ENCODE data around the gene ASB8.

Gene ASB8

DNA sequence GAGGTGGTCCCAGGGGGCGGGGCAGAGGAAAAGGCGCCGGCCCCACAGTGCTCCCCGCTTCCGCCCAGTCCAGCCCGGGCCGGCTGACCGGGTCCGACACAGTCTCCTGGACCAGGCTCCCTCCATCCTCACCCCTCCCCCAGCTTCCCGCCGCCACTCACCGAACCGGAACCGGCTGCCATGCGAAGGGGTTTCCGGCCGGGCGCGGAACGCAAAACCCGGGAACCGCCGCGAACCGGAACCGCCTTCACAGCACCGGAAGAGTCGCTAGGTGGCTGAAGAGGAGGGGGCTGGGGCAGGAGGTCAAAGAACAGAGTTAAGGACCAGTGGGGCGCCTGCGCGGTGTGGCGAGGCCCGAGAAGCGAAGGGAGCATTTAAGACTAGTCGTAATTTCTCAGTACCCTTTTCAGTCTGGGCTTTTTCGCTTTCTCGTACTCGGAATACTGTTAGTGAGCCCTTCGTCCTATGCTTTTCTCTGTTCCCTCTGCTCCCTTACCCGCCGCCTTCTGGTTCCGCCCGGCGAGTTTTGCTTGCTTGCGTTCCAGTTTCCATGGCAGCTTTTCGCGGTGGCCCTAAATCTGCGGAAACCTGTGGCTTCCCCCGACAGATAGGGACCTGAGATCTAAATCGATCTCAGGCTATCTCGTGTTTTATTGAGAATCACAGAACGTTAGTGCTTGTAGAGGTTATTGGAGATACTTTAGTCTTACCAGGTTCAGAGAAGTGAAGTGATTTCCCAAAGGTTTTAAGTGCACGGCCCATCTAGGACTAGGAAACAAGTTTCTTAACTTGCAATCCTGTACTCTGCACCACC is 51.2 kb downstream of the ASB8 start, which contains the start of gene SENP1:
TSS of gene SENP1 (minus strand) at position 213 of the 814 bp plus-strand sequence. CDS start 4,607 bp downstream, outside the sequence.
- peak within 1 kb of the TSS; percentile 79 for H3K4me3 ChIP-seq (ENCODE audit: low read depth, low read length)
- TF ChIP-seq, protein P1, sequence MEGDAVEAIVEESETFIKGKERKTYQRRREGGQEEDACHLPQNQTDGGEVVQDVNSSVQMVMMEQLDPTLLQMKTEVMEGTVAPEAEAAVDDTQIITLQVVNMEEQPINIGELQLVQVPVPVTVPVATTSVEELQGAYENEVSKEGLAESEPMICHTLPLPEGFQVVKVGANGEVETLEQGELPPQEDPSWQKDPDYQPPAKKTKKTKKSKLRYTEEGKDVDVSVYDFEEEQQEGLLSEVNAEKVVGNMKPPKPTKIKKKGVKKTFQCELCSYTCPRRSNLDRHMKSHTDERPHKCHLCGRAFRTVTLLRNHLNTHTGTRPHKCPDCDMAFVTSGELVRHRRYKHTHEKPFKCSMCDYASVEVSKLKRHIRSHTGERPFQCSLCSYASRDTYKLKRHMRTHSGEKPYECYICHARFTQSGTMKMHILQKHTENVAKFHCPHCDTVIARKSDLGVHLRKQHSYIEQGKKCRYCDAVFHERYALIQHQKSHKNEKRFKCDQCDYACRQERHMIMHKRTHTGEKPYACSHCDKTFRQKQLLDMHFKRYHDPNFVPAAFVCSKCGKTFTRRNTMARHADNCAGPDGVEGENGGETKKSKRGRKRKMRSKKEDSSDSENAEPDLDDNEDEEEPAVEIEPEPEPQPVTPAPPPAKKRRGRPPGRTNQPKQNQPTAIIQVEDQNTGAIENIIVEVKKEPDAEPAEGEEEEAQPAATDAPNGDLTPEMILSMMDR (IDR thresholded peaks at IDR 0.05; ENCODE audit: borderline replicate concordance, insufficient read depth, low read depth, low read length), result no peak

DNA sequence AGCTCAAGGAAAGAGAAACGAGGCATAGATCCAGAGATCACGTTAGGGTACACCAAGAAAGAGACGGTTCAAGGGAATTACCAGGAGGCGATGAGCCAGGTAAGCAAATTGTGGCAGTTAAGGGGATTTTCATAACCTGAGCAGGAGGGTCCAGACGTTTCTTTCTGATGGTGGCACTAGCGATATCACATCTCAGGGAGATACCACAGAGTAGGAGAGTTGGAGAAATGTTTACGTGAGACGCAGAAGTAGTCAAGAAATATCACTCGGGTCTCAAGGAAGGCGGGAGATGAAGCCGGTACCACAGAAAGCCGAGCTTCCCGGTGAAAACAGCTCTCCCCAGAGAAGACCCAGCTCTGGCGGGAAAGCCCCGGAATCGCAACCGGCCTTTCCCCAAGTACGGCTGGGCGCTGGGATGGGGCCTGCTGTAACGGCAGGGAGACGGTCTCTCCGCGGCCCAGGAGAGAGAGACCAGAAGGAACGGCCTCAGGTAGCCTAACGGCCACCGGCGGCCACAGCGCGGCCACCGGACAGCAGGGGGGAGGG is 51.9 kb downstream of the ASB8 start:
- H3K4me3 ChIP-seq (ENCODE audit: low read depth, low read length), result peak overlapping the region; percentile 79
- TF ChIP-seq, protein P1 (IDR thresholded peaks at IDR 0.05; ENCODE audit: borderline replicate concordance, insufficient read depth, low read depth, low read length), result no peak

DNA sequence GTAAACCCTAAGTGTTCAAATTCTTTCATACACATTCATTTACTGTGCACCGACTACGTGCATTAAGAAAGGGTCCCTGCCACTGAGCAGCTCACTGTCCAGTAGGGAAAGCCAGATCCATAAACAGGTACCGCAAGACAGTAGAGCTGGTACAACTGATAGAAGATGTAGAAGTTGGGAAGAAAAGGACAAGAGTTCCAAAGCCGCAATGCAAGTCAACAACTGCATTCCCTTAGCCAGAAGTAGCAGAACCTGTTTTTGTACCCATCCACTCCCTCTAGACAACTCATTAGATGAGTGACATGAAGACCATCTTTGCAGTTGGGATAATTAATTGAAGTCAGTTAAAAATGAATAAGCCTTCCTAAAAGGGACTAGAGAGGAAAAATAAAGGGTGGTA is 52.8 kb downstream of the ASB8 start:
- TF ChIP-seq, protein P1 (IDR thresholded peaks at IDR 0.05; ENCODE audit: borderline replicate concordance, insufficient read depth, low read depth, low read length), result no peak
- peak overlapping the region; percentile 79 for H3K4me3 ChIP-seq (ENCODE audit: low read depth, low read length)
